ENCODE measurements around the gene G0S2.

The G0S2 gene, protein sequence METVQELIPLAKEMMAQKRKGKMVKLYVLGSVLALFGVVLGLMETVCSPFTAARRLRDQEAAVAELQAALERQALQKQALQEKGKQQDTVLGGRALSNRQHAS

GRCh38 chr1:209674957-209675564, at the start of gene G0S2:
G0S2 (plus strand) TSS chr1:209675412; CDS start chr1:209675685, 273 bp downstream.
- no peak for DNase-seq

DNA sequence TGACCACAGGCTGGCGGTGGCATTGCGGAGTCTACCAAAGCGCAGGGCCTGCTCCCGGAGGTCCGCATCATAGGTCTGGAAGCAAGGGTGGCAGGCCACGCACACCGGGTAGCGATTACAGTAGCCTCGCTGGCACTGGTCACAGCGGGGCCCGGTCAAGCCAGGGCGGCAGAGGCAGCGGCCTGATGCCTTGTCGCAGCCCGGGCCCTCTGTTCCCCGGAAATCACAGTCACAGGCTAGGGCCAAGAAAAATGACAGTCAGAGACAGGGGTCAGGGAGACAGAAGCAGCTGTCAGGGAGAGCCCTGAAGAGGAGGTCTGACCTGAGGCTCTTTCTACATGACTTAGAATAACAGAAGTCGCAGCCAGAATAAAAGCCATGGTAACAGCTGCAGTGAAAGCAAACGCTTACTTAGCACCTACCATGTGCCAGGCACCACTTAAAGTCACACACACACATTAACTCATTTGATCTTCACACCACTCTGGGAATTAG, 49.4 kb upstream of the G0S2 start:
- DNase-seq = no peak

GRCh38 chr1:209626346-209627026, 48.7 kb upstream of the G0S2 start:
- DNase-seq = no peak

- peak; percentile 62 for DNase-seq
Measured at GRCh38 chr1:209627027-209627731, 48.0 kb upstream of the G0S2 start.

DNA sequence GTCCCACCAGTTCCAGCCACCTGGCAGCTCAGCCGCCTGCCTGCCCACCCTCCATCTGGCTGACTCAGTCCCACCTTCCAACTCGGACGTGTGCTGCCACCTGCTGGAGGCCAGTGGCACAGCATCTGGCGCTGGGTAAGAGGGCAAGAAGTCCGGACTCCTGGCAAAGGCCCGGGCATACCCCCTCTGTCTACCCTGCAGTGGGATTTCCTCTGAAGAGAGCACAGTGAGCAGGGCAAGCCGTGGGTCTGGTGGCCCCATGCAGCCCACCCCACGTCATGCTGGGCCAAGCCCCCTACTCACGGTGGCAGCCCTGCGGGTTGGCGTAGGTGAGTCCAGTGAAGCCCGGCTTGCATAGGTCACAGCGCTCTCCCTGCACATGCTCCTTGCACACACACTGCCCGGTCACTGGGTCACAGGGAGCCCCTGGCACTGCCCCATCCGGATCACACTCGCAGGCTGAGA, 47.4 kb upstream of the G0S2 start:
- no peak for DNase-seq

DNA sequence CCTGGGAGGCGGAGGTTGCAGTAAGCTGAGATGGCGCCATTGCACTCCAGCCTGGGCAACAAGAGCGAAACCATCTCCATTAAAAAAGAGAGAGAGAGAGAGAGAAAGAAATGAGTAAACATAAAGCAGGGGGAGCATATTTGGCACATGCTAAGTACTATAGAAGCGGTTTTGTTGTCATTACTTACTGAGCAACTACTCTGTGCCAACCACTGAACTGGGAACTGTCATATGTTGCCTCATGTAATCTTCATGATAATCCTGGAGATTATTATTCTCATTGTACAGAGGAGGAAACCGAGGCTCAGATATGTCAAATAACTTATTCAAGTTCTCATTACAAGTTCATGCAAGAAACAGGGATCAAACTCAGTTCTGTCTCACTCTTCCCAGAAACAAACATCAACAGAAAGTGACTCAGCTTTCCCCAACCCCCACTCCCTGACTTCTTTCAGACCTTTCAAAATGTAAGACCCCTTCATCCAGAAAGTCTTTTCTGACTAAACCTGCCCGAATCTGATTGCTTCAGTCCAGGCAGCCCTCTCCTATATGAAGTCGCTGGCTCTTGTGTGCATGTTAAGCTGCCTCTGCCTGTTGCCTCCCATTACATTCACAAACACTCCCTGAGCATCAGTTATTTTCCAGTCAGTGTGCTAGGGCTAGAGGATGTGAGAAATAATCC, 46.5 kb upstream of the G0S2 start:
- DNase-seq = no peak

GRCh38 chr1:209629621-209630382, 45.4 kb upstream of the G0S2 start:
- no peak for DNase-seq

- DNase-seq = no peak
Measured at GRCh38 chr1:209630383-209631225, 44.6 kb upstream of the G0S2 start.

DNA sequence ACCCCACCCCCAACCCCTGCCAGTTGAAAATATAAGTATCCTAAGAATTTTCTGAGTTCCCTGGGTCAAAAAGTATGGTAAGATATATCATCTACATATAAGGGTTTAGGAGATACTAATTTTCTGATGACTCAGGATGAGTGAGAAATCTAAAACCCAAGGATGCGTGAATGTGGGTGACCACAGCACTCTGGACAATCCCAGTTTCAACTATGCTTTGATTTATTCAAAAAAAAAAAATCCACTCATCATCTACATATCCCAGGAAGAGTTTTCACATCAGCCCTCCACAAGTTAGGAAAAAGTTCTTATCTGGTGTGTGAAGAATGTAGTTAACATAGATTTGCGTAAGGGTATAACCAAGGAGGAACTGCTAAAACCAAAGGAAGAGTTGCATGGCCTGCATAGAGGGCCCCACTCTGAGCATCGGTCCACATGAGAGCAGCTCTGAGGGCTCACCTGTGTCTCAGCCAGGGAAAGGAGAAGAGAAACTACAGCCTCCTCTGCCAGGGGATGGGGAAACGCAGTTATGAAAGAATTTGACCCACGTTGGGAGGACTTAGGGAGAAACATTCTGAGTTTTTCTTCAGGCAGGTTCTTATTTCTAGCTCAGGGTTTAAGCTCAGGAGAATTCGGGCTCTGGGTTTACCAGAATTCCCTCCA, 41.7 kb upstream of the G0S2 start:
- DNase-seq = no peak

GRCh38 chr1:209634005-209634737, 41.0 kb upstream of the G0S2 start:
- no peak for DNase-seq

- no peak for DNase-seq
Measured at GRCh38 chr1:209635850-209636249, 39.4 kb upstream of the G0S2 start.

DNA sequence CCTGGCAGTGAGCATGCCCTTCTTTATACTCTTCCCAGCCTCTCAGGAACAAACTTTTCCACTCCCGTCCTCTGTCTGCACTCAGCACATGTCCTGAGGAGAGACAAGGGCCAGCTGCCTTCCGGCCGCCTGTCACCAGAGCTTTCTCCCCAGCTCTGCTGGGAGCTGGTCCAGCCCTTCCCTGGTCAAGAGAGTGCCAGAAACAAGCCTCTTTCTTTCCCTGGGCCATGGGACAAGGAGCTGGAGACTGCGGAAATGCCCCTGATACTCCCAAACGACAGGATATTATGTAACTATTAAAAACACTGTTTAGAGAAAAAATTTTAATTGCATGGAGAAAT, 33.4 kb upstream of the G0S2 start:
- DNase-seq = no peak

DNA sequence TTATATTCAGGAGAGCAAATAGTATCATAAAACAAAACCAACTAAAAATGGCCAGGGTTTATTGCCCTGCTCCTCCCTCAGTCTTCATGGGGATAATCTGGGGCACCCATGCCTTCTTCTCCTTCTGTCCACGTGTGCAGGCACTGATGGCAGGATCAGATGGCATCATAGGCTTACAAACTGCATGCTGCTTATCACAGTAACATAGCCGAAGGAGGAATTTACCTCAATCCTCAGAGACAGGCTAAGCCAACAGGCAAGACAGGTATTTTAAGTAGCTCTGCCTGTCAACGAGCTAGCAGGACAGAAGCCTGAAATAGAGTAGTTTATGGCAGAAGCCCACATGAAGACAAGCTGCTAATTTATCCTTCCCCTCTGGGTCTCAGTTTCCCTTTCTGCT, 32.4 kb upstream of the G0S2 start:
- DNase-seq = no peak

- DNase-seq = no peak
Measured at GRCh38 chr1:209643285-209644020, 31.8 kb upstream of the G0S2 start.

DNA sequence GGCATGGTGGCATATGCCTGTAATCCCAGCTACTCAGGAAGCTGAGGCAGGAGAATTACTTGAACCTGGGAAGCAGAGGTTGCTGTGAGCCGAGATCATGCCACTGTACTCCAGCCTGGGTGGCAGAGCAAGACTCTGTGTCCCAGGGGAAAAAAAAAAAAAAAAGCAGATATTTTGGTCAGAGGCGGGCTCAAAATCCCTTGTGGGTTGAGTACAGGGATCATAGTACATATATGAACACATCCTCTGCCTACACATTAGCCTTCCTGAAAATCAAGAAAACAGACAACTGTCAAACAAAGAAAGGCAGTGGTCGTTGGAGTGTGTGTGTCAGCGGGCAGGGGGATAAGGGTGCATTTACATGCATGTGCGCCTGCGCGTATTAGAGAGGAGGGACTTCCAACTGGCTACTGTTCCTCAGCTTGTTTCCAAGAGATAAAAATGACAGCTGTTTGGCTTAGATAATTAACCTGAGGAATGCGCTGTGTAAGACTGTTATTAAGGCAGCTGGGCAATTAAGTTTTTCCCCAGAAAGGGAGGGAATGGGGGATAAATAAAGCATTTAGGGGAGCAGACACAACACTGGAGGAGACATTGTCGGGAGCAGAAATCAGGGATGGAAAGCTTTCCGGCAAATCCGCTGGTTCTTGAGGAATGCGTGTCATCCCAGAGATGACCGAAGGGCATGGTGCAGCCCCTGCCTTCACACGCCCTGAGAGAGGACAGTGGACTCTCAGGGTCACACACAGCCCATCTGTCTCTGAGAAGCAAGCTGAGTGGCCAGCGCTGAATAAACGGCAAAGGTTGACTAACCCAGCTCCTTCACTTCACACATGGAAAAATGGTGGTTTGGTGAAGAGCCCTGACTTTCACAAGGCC, 29.4 kb upstream of the G0S2 start:
- no peak for DNase-seq

- DNase-seq = no peak
Measured at GRCh38 chr1:209646558-209646957, 28.7 kb upstream of the G0S2 start.

- no peak for DNase-seq
Measured at GRCh38 chr1:209647156-209647555, 28.1 kb upstream of the G0S2 start.

DNA sequence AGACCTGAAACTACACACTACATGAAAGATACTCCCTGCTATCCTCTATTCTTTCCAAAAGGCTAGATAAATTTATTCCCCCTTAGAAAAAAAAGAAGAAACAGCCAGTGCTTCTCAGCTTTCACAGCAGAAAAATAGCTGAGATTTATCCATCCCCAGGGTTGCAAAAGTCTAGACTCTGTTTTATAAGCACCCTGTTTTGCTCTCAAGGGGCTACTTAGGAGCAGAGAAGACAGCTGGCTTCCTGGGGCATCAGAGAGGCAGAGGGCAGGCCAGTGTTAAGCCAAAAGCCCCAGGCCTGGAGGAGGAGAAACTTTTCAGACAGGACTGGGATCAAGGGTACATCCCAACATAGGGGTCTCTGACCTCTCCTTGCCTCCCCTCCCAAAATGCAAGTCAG, 26.9 kb upstream of the G0S2 start:
- no peak for DNase-seq
